ENCODE measurements around the gene MARCHF10. TPM values are rescaled to one million over a fixed set of nuclear protein-coding genes. Genes with fewer than 3 reads are reported as not detected.
"Not testable (repeated sequence)": the region's sequence is repeated elsewhere in the genome, so short reads cannot be mapped to it uniquely, and the experiment has no call there.

MARCHF10 gene
- total and polyA plus RNA-seq, 2 experiments from 2014 or later: not detected

- H3K4me3 ChIP-seq: no peak overlapping the region
- no peak overlapping the region for H2AFZ ChIP-seq
- peaks cover 7% of the 10 kb centered on the region for H3K4me1 ChIP-seq (ENCODE audit: insufficient read depth)
- no peaks in the 10 kb centered on the region for H3K79me2 ChIP-seq
- H3K9me3 ChIP-seq (ENCODE audit: low read depth): no peaks in the 10 kb centered on the region
- DNase-seq (ENCODE audit: low spot score): no peak
- no peaks in the 10 kb centered on the region for H3K9me2 ChIP-seq (replicated peaks; ENCODE audit: insufficient read depth)
- H3K27me3 ChIP-seq: no peaks in the 10 kb centered on the region
- no peak for TF ChIP-seq EZH2 (IDR thresholded peaks at IDR 0.05; ENCODE audit: borderline replicate concordance)
- TF ChIP-seq, protein P1, sequence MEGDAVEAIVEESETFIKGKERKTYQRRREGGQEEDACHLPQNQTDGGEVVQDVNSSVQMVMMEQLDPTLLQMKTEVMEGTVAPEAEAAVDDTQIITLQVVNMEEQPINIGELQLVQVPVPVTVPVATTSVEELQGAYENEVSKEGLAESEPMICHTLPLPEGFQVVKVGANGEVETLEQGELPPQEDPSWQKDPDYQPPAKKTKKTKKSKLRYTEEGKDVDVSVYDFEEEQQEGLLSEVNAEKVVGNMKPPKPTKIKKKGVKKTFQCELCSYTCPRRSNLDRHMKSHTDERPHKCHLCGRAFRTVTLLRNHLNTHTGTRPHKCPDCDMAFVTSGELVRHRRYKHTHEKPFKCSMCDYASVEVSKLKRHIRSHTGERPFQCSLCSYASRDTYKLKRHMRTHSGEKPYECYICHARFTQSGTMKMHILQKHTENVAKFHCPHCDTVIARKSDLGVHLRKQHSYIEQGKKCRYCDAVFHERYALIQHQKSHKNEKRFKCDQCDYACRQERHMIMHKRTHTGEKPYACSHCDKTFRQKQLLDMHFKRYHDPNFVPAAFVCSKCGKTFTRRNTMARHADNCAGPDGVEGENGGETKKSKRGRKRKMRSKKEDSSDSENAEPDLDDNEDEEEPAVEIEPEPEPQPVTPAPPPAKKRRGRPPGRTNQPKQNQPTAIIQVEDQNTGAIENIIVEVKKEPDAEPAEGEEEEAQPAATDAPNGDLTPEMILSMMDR (IDR thresholded peaks at IDR 0.05; ENCODE audit: poor library complexity): no peak
- TF ChIP-seq EZH2phosphoT487 (IDR thresholded peaks at IDR 0.05; ENCODE audit: low read depth, severe bottlenecking, unreplicated experiment): no peak
- H3K36me3 ChIP-seq (replicated peaks; ENCODE audit: insufficient read depth, low read depth): no peaks in the 10 kb centered on the region
- no peak overlapping the region for H3K4me2 ChIP-seq
- no peaks in the 10 kb centered on the region for H4K20me1 ChIP-seq (ENCODE audit: insufficient read depth, poor library complexity, severe bottlenecking)
- 100% methylated on average over 1 of the region's 1 CpG for WGBS (ENCODE audit: low lambda C conversion rate, missing lambda C conversion rate)
- no peak overlapping the region for H3K27ac ChIP-seq
Observed at GRCh38 chr17:62832405-62832804, 24.3 kb upstream of the MARCHF10 start.

DNA sequence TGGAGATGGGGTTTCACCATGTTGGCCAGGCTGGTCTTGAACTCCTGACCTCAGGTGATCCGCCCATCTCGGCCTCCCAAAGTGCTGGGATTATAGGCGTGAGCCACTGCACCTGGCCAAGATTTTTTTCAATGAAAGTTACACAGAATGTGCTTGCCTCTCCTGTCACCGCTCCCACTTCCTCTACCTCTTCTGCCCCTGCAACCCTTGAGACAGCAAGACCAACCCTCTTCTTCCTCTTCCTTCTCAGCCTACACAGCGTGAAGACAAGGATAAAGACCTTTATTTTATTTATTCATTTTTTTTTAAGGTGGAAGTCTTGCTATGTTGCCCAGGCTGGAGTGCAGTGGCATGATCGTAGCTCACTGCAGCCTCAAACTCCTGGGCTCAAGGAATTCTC is 23.0 kb upstream of the MARCHF10 start:
- H4K20me1 ChIP-seq (ENCODE audit: insufficient read depth, poor library complexity, severe bottlenecking); H3K4me3 ChIP-seq; H3K4me1 ChIP-seq (ENCODE audit: insufficient read depth); H3K4me2 ChIP-seq; H3K36me3 ChIP-seq (replicated peaks; ENCODE audit: insufficient read depth, low read depth); H3K79me2 ChIP-seq; H3K9me2 ChIP-seq (replicated peaks; ENCODE audit: insufficient read depth); H3K27me3 ChIP-seq; H3K27ac ChIP-seq; H2AFZ ChIP-seq; H3K9me3 ChIP-seq (ENCODE audit: low read depth); DNase-seq (ENCODE audit: low spot score): not testable (repeated sequence)
- 94% methylated on average over 6 of the region's 6 CpGs for WGBS (ENCODE audit: low lambda C conversion rate, missing lambda C conversion rate)

DNA sequence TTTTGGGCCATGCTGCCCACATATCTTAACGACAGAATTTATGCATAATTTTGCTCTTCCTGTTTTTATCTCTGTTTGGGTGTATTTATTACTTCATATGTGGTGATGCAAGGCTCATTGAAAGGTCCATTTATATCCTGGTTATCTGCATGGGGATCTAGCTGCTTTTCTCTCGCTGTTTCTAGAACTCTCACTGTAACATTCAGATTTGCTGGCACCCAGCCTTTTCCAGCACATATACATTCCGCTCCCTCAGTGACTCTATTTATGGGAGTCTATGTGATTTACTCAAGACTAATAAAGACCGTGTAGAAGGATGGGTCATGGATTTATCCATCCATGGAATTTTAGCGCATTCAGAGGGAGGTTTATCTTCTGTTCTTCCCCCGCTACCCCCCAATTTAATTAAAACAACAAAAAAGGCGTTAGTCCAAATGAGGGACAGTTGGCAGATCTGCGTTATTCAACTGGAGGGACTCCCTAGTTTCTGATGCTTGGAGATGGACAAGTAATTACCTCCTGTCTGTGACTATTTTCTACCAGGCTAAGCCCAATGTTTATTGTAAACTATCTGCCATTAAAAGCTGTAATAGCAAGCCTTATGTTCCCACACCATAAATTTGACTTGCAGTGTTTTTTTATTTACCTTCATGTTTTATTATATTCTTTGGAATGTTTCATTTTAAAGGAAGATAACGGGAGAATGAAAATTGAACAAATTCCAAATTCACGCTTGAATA is 19.8 kb upstream of the MARCHF10 start:
- TF ChIP-seq EZH2phosphoT487 (IDR thresholded peaks at IDR 0.05; ENCODE audit: low read depth, severe bottlenecking, unreplicated experiment) (no peak), EZH2 (IDR thresholded peaks at IDR 0.05; ENCODE audit: borderline replicate concordance) (no peak)
- TF ChIP-seq, protein P1 (IDR thresholded peaks at IDR 0.05; ENCODE audit: poor library complexity): no peak
- H2AFZ ChIP-seq: no peak overlapping the region
- peak; percentile 20 for DNase-seq (ENCODE audit: low spot score)
- H3K27ac ChIP-seq: no peak overlapping the region
- H3K27me3 ChIP-seq: no peaks in the 10 kb centered on the region
- 52% methylated on average over 10 of the region's 10 CpGs for WGBS (ENCODE audit: low lambda C conversion rate, missing lambda C conversion rate)
- no peaks in the 10 kb centered on the region for H3K9me2 ChIP-seq (replicated peaks; ENCODE audit: insufficient read depth)
- H3K9me3 ChIP-seq (ENCODE audit: low read depth): no peaks in the 10 kb centered on the region
- peaks cover 7% of the 10 kb centered on the region for H3K4me1 ChIP-seq (ENCODE audit: insufficient read depth)
- no peaks in the 10 kb centered on the region for H3K36me3 ChIP-seq (replicated peaks; ENCODE audit: insufficient read depth, low read depth)
- H4K20me1 ChIP-seq (ENCODE audit: insufficient read depth, poor library complexity, severe bottlenecking): no peaks in the 10 kb centered on the region
- peak overlapping the region; percentile 30 for H3K4me2 ChIP-seq
- H3K4me3 ChIP-seq: no peak overlapping the region
- no peaks in the 10 kb centered on the region for H3K79me2 ChIP-seq

GRCh38 chr17:62826956-62827355 is 18.8 kb upstream of the MARCHF10 start:
- Histone ChIP-seq H3K27me3 (no peaks in the 10 kb centered on the region), H3K79me2 (no peaks in the 10 kb centered on the region), H3K9me2 (replicated peaks; ENCODE audit: insufficient read depth) (no peaks in the 10 kb centered on the region), H4K20me1 (ENCODE audit: insufficient read depth, poor library complexity, severe bottlenecking) (no peaks in the 10 kb centered on the region), H3K27ac (no peak overlapping the region), H3K36me3 (replicated peaks; ENCODE audit: insufficient read depth, low read depth) (no peaks in the 10 kb centered on the region), H3K4me2 (no peak overlapping the region), H3K4me3 (no peak overlapping the region), H2AFZ (no peak overlapping the region), H3K4me1 (ENCODE audit: insufficient read depth) (peaks cover 7% of the 10 kb centered on the region), H3K9me3 (ENCODE audit: low read depth) (no peaks in the 10 kb centered on the region)
- TF ChIP-seq EZH2phosphoT487 (IDR thresholded peaks at IDR 0.05; ENCODE audit: low read depth, severe bottlenecking, unreplicated experiment) (no peak), EZH2 (IDR thresholded peaks at IDR 0.05; ENCODE audit: borderline replicate concordance) (no peak)
- TF ChIP-seq, protein P1 (IDR thresholded peaks at IDR 0.05; ENCODE audit: poor library complexity): no peak
- 96% methylated on average over 3 of the region's 3 CpGs for WGBS (ENCODE audit: low lambda C conversion rate, missing lambda C conversion rate)
- DNase-seq (ENCODE audit: low spot score): no peak

Data from hepatocyte (in vitro differentiated cells).